ENCODE measurements around the gene ALDH3B1.

DNA sequence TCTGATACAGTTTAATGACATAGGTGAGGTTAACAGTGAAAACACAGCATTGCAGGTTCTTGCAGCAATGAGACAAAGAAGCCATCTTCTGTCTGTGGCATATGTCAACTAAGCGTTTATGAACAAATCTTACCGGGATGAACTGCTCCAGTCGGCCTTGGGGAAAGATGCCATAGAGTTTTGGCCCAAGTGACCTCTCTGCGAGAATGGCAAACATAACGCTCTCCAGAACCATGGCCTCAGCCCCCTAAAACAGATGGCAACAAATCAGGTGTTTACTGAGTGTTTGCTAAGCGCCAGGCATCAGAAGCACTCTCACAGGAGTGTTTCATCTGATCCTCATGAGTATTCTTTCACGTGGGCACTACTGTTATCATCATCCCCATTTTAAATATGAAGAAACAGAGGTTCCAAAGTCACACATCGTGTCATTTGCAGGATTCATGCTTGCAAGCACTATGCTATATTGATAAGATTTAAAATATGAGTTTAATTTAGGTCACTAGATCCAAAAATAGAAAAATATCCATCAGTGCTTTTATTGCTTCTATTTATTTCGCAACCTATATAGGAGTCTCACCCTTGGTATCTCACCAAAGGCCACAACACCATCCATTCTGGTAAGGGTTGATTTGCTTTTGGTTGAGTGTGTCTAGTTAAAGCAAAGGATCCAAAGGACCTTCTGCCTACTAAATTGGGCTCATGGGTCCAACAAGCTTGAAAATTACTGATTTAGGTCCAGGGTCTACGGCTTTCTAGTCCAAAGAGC lies 64.6 kb downstream of the ALDH3B1 start:
- TF ChIP-seq, protein P1, sequence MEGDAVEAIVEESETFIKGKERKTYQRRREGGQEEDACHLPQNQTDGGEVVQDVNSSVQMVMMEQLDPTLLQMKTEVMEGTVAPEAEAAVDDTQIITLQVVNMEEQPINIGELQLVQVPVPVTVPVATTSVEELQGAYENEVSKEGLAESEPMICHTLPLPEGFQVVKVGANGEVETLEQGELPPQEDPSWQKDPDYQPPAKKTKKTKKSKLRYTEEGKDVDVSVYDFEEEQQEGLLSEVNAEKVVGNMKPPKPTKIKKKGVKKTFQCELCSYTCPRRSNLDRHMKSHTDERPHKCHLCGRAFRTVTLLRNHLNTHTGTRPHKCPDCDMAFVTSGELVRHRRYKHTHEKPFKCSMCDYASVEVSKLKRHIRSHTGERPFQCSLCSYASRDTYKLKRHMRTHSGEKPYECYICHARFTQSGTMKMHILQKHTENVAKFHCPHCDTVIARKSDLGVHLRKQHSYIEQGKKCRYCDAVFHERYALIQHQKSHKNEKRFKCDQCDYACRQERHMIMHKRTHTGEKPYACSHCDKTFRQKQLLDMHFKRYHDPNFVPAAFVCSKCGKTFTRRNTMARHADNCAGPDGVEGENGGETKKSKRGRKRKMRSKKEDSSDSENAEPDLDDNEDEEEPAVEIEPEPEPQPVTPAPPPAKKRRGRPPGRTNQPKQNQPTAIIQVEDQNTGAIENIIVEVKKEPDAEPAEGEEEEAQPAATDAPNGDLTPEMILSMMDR (IDR thresholded peaks at IDR 0.05) = no peak
- no peak for TF ChIP-seq POLR2A (IDR thresholded peaks at IDR 0.05)

All from testis (tissue), 2 donors.